B cell (primary cell): Measurements from ENCODE around the gene PCDHA13. TPM values are rescaled to one million over a fixed set of nuclear protein-coding genes. Genes with fewer than 3 reads are reported as not detected.

Experiments
- ATAC-seq: fragments of 200-7000 bp; cut with Tn5 transposase; one replicate; pipeline ENCODE4 v1.10.0; 2021; ENCODE audit warnings: low read depth, mild to moderate bottlenecking, moderate number of reproducible peaks, moderate library complexity
- CTCF ChIA-PET: fragments of 350-600 bp; sonication (Branson Sonifier 250); formaldehyde crosslinking; loops from one replicate; lab custom pipeline; 2021; ENCODE audit warnings: antibody characterized with exemption, inconsistent platforms; lab: Charles Lee
- POLR2A ChIA-PET: fragments of 350-600 bp; sonication (Branson Sonifier 250); formaldehyde crosslinking; loops from one replicate; lab custom pipeline; 2021; ENCODE audit warnings: antibody characterized with exemption; lab: Charles Lee
- DNase-seq: peaks from one replicate; pipeline ENCODE4 v3.0.0; 2013
- H2AFZ ChIP-seq: 2 replicates; pipeline ENCODE4 v1.6.1; 2012; ENCODE audit warnings: mild to moderate bottlenecking, low read depth, low read length; ENCODE audit not compliant: insufficient read depth, poor library complexity, severe bottlenecking
- H3K27ac ChIP-seq, 2 donors: 1 replicate in 1 of 2; 2 replicates in 1 of 2; pipeline ENCODE4 v1.5.1; 2012 to 2013; ENCODE audit warnings: low read length in 2 of 2, mild to moderate bottlenecking in 2 of 2, moderate library complexity in 1 of 2
- H3K27me3 ChIP-seq, 4 experiments: fragments of 200-600 bp in 1 of 4; sonication (generic) in 1 of 4; replicated peaks in 1 of 4; 1 replicate in 2 of 4; 2 replicates in 2 of 4; pipeline versions ENCODE4 v1.6.1 to v1.7.0; 2013 to 2016; ENCODE audit warnings: low read length in 3 of 4, mild to moderate bottlenecking in 2 of 4, mixed read lengths in 1 of 4, moderate library complexity in 1 of 4; ENCODE audit not compliant: insufficient read depth in 4 of 4, control insufficient read depth in 3 of 4; ENCODE audit errors: control extremely low read depth in 1 of 4
- H3K36me3 ChIP-seq, 2 experiments: replicated peaks in 1 of 2; 1 replicate in 1 of 2; 2 replicates in 1 of 2; pipeline versions ENCODE4 v1.6.1 to v1.7.1; 2013; ENCODE audit warnings: low read length in 1 of 2; ENCODE audit not compliant: insufficient read depth in 2 of 2, control insufficient read depth in 1 of 2; ENCODE audit errors: control extremely low read depth in 1 of 2, extremely low read depth in 1 of 2
- H3K4me1 ChIP-seq, 2 donors: fragments of 200-600 bp in 1 of 2; sonication (generic) in 1 of 2; 1 replicate in 1 of 2; 2 replicates in 1 of 2; pipeline versions ENCODE4 v1.5.1 to v1.6.1; 2013 to 2017; ENCODE audit warnings: low read length in 2 of 2; ENCODE audit not compliant: control insufficient read depth in 2 of 2, insufficient read depth in 2 of 2
- H3K4me2 ChIP-seq: replicated peaks from 2 replicates; pipeline ENCODE3; 2012; ENCODE audit warnings: mild to moderate bottlenecking, low read depth, low read length; ENCODE audit not compliant: poor library complexity, severe bottlenecking
- H3K4me3 ChIP-seq, 5 experiments: fragments of 200-600 bp in 1 of 5; sonication (generic) in 1 of 5; 1 replicate in 3 of 5; 2 replicates in 2 of 5; pipeline versions ENCODE4 v1.5.1 to v1.7.0; 2011 to 2016; ENCODE audit warnings: low read length in 4 of 5, mild to moderate bottlenecking in 4 of 5, low read depth in 2 of 5, control low read depth in 1 of 5, moderate library complexity in 1 of 5; ENCODE audit not compliant: insufficient read depth in 1 of 5; ENCODE audit errors: control extremely low read depth in 1 of 5, extremely low read depth in 1 of 5
- H3K79me2 ChIP-seq: fragments of 200-600 bp; sonication (generic); one replicate; pipeline ENCODE4 v1.6.0; 2016; ENCODE audit warnings: low read length; ENCODE audit not compliant: control insufficient read depth, insufficient read depth
- H3K9ac ChIP-seq: fragments of 200-600 bp; sonication (generic); 2 replicates; pipeline ENCODE4 v1.6.1; 2017; ENCODE audit warnings: mild to moderate bottlenecking, low read length, moderate library complexity
- H3K9me3 ChIP-seq, 3 donors: one replicate each; pipeline versions ENCODE4 v1.6.1 to v1.7.1; 2013; ENCODE audit warnings: low read length in 2 of 3; ENCODE audit not compliant: control insufficient read depth in 2 of 3, insufficient read depth in 1 of 3; ENCODE audit errors: control extremely low read depth in 1 of 3
- H4K20me1 ChIP-seq: 2 replicates; pipeline ENCODE4 v1.6.0; 2012; ENCODE audit warnings: mild to moderate bottlenecking, low read length; ENCODE audit not compliant: insufficient read depth, control insufficient read depth, poor library complexity, severe bottlenecking
- H3K27ac Mint-ChIP-seq: one replicate; pipeline ENCODE4 v1.8.0; 2021; ENCODE audit warnings: mixed read lengths
- H3K27me3 Mint-ChIP-seq: one replicate; pipeline ENCODE4 v1.8.0; 2021; ENCODE audit warnings: mixed read lengths
- H3K4me1 Mint-ChIP-seq: one replicate; pipeline ENCODE4 v1.8.0; 2021; ENCODE audit warnings: mixed read lengths
- H3K4me3 Mint-ChIP-seq: one replicate; pipeline ENCODE4 v1.8.0; 2021; ENCODE audit warnings: mixed read lengths
- H3K9me3 Mint-ChIP-seq: one replicate; pipeline ENCODE4 v1.8.0; 2022; ENCODE audit warnings: mixed read lengths; ENCODE audit not compliant: insufficient read depth
- EZH2 ChIP-seq: IDR thresholded peaks from 2 replicates; pipeline ENCODE4 v1.6.1; 2012; ENCODE audit warnings: borderline replicate concordance, low read depth, mild to moderate bottlenecking, moderate library complexity, low read length; ENCODE audit not compliant: insufficient read depth, poor library complexity, severe bottlenecking
- WGBS: methylation state at CpG from one replicate; pipeline ENCODE4 v1.1.5; 2013; ENCODE audit warnings: missing lambda C conversion rate; ENCODE audit not compliant: insufficient coverage; 5-methylcytosine and 5-hydroxymethylcytosine counted together
- intact Hi-C: fragments of 100-400 bp; cut with micrococcal nuclease; formaldehyde crosslinking; loops from one replicate; pipeline ENCODE4 v1.10.0; 2022
- polyA plus RNA-seq: library from polyadenylated mRNA; depleted of rRNA; stranded (reverse); fragments of >200 nt; gene quantifications from 2 replicates; pipeline ENCODE4 v1.2.3, GENCODE V29; 2012
- total RNA-seq, 2 donors: library from RNA; stranded (reverse); fragments of 120-200 nt in 1 of 2; gene quantifications; 1 replicate in 1 of 2; 2 replicates in 1 of 2; pipeline versions ENCODE4 v1.2.3 to v1.2.4, GENCODE V29; 2013 to 2022
- TF ChIP-seq, protein P1 (sequence below): fragments of 200-600 bp; IDR thresholded peaks from one replicate; pipeline ENCODE4 v1.8.0; 2022; ENCODE audit warnings: antibody characterized with exemption, mild to moderate bottlenecking

PCDHA13 gene
- total and polyA plus RNA-seq, 2 donors (not counting 1 experiment from before 2014, with no cell fraction given), result not detected

DNA sequence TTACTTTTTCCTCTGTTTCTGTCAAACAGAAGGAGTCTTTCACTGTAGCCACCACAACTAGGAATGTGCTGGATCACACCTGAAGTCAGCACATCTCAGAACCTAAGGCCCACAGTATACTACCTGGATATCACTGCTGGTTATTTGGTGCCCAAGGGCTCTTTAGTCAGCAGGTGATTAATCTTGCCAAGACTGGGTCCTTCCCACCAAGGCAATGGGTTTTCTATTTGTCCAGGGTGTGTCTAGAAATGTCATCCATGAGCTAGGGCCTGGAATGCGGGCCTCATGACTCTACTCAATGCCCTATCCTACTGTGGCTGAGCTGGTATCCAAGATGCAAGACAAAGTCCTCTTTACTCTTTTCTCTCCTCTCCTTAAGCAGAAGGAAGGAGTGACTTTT, 34.4 kb downstream of the PCDHA13 start:
- Histone ChIP-seq H3K4me2 (no peak overlapping the region), H3K9ac (no peak overlapping the region), H3K27ac (no peak overlapping the region), H3K4me3 (no peak overlapping the region), H3K4me1 (no peaks in the 10 kb centered on the region), H3K36me3 (no peaks in the 10 kb centered on the region), H3K27me3 (no peaks in the 10 kb centered on the region), H2AFZ (no peak overlapping the region), H4K20me1 (no peaks in the 10 kb centered on the region), H3K9me3 (peaks cover 0 to 17% (median 0%) of the 10 kb centered on the region in 3 donors), H3K79me2 (no peaks in the 10 kb centered on the region)
- peaks cover 4% of the 10 kb centered on the region for H3K27me3 Mint-ChIP-seq
- TF ChIP-seq, protein P1, sequence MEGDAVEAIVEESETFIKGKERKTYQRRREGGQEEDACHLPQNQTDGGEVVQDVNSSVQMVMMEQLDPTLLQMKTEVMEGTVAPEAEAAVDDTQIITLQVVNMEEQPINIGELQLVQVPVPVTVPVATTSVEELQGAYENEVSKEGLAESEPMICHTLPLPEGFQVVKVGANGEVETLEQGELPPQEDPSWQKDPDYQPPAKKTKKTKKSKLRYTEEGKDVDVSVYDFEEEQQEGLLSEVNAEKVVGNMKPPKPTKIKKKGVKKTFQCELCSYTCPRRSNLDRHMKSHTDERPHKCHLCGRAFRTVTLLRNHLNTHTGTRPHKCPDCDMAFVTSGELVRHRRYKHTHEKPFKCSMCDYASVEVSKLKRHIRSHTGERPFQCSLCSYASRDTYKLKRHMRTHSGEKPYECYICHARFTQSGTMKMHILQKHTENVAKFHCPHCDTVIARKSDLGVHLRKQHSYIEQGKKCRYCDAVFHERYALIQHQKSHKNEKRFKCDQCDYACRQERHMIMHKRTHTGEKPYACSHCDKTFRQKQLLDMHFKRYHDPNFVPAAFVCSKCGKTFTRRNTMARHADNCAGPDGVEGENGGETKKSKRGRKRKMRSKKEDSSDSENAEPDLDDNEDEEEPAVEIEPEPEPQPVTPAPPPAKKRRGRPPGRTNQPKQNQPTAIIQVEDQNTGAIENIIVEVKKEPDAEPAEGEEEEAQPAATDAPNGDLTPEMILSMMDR, result no peak
- no peak for TF ChIP-seq EZH2
- no peak overlapping the region for H3K4me3 Mint-ChIP-seq
- no peak for DNase-seq
- no peak for ATAC-seq
- POLR2A ChIA-PET, result no interaction called here
- peaks cover under 1% of the 10 kb centered on the region for H3K9me3 Mint-ChIP-seq
- intact Hi-C loops, result no loop called here
- CTCF ChIA-PET, result no interaction called here
- WGBS, result no CpG with 5 or more reads among the region's 1 CpG
- H3K4me1 Mint-ChIP-seq, result no peaks in the 10 kb centered on the region
- no peak overlapping the region for H3K27ac Mint-ChIP-seq

DNA sequence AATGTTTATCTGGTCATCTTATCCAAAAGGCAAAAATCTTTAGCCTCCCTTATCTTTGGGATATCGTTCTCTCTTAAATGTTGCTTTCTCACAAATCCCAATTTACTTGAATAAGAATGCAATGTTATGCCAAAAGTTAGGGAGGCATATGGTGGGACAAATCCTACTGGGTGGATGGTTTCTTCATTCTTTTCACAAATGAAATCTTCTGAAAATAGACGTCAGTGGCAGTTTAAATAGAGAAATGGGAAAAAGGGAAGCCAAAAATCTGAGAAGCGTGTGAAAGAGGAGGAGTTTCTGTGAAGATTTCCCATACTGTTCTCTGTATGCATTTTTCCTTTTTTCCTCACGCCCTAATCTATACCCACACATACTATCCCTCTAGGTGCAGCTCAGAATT, 41.7 kb downstream of the PCDHA13 start:
- Histone ChIP-seq H3K4me2 (no peak overlapping the region), H3K4me1 (peaks cover 4 to 14% of the 10 kb centered on the region in 2 donors), H2AFZ (no peak overlapping the region), H3K36me3 (no peaks in the 10 kb centered on the region), H3K79me2 (no peaks in the 10 kb centered on the region), H3K27me3 (peaks cover 0 to 26% (median 9%) of the 10 kb centered on the region in 4 experiments), H3K27ac (no peak overlapping the region), H3K9me3 (peaks cover 0 to 31% (median 3%) of the 10 kb centered on the region in 3 donors), H3K4me3 (no peak overlapping the region), H4K20me1 (no peaks in the 10 kb centered on the region), H3K9ac (no peak overlapping the region)
- Mint-ChIP-seq H3K9me3 (peaks cover 6% of the 10 kb centered on the region), H3K4me3 (no peak overlapping the region), H3K27ac (no peak overlapping the region), H3K4me1 (peaks cover 5% of the 10 kb centered on the region), H3K27me3 (peaks cover 34% of the 10 kb centered on the region)
- intact Hi-C loops, result no loop called here
- POLR2A ChIA-PET, result no interaction called here
- CTCF ChIA-PET, result no interaction called here
- ATAC-seq (no peak), DNase-seq (no peak)
- no CpG with 5 or more reads among the region's 4 CpGs for WGBS
- no peak for TF ChIP-seq EZH2
- TF ChIP-seq, protein P1, result no peak
